OCI-M2 (cell line): ENCODE measurements around the gene MFSD2A.
"Not testable (repeated sequence)": the region's sequence is repeated elsewhere in the genome, so short reads cannot be mapped to it uniquely, and the experiment has no call there.

Experiments used
- DNase-seq: peaks from one replicate; lab custom pipeline; 2025; ENCODE audit not compliant: unreplicated experiment; lab: John Stamatoyannopoulos, UW

MFSD2A gene

DNA sequence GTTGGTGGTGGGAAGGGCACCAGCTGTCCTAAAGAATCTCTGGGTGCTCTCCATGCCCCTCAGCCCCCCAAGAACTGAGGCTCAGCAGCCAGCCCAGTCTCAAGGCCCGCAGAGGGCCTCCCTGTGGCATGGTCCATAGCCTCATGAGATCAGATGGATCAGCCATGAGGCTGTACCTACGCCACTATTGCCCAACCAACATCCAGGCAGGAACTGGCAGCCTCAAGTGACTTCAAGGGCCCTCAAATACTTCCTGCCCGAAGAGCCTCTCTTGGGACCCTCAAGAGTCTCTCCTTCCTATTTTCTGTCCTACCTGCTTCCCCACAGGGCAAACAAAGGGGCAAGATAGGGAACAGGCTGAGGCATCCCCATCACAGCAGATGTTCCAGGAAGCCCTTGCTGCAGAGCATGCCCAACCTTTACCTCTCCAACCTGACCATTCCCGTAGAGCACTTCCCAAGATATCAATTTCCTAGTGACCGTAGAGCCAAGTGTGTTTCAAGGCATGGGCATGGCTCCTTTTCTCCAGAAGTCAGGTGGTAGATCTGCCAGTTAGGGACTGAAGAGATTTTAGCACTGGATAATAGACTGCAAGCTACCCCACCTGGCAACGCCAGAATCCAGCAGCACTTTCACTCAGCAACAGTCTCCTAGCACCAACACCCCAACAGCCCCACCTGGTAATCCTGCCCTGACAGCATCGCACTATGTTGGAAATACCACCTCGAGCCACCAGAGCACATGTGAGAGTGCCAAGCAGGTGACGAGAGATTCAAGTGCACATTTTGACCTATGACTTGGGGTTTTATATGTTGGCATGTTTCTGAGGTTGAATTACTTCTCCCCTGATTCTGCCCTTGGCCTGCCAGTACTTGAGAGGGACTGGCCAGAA, 13.7 kb upstream of the MFSD2A start:
- DNase-seq, result no peak

DNA sequence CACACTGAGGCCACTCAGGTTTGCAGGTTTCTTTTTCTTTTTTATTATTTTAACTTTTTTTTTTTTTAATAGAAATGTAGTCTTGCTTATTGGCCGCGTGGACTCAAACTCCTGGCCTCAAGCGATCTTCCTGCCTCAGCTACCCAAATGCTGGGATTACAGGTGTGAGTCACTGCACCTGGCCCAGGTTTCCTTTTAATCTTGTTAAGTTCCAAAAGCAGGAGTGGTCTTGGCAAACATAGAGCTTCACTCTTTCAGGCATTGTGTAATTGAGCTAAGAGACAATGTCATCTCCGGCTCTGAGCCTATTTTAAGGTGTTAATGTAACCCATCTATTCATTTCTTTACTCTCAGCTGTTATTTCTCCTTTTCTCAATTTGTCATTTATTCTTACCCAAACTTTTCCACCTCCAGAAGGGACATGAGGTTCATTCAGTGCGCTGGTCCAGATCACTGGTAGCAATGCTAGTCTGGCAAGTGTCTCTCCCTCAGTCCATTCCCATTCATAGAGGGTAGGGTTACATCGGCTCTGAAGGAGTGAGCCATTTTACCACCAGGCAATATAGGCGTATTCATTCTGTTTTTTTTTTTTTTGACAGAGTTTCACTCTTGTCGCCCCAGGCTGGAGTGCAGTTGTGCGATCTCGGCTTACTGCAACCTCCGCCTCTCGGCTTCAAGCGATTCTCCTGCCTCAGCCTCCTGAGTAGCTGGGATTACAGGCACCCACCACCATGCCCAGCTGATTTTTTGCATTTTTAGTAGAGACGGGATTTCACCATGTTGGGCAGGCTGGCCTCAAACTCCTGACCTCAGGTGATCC, 11.3 kb upstream of the MFSD2A start:
- no peak for DNase-seq

DNA sequence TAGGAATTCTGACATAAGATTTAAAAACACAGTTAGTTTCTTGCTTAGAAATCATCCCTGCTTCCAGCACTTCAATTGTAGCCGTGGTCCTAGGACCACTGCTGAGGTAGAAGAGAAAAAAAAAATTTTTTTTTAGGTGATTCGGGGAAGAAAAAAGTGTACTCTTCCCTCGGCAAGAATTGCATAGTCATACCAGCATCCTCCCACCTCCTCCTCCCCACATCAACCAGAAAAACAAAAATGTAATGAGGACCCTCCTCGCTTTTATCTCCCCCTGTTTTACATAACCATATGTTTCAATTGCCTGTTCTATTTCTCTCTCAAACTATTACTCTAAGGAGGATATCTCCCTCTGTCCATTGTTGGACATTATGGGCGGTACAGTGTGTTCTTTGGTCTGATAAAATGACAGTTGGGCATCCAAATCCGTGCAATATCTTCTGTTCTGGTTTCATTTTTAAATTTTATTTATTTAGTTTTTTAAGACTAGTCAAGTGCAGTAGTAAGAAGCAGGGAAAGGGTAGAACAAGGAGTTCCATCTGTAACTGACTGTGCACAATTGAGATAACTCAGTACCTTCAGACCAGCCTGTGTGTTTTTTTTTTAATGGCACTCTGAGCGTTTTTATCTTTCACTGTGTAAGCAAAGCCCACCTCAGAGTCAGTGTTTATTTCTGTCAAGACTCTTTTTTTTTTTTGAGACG, 10.4 kb upstream of the MFSD2A start:
- no peak for DNase-seq

DNA sequence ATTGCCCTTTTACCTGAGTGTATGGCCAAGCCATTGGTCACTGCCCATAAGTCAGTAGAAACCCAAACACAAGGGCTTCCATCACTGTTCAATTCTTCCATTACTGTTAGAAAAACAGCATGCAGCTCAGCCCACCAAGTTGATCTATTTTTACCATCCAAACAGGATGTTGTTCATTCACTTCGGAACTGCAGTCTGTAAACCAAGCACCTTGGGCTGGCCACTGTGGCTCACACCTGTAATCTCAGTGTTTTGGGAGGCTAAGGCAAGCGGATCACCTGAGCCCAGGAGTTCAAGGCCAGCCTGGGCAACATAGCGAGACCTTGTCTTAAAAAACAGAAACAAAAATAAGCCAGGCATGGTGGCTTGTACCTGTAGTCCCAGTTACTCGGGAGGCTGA, 8.7 kb upstream of the MFSD2A start:
- DNase-seq, result no peak

DNA sequence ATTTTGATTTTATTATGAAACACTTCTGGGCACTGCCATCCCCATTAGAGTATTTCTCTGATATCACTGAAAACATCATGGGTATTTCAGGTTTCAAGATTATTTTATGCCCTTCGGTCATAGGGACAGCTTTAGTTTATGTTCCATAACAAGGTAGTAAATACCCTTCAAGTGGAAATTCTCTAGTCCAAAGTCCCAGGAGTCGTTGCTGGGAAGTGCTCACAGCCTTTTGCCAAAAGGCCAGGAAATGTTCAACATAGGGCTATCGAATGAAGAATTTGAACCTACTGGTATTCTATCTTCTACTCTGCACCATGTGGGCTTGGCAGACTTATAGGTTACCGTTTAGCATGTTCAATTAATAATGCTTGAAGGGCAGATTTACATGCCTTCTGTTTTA, 7.7 kb upstream of the MFSD2A start:
- no peak for DNase-seq

DNA sequence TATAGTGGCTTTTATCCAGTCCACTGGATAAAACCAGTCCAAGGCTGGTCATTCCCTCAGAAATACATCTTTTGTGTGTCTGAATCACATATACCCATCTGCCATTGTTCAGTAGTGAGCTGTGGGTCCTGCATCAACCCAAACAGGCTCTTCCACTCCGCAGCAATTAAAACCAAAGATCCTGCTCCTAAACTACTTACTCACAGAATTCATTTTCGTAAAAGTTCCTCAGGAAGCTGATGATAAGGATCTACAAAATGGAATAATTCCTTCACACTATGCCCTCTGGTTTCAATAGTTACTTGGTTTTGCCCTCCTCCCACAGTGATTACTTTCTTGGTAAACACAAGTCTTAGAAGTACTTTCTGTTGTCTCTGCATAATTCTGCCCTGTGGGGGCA, 5.1 kb upstream of the MFSD2A start:
- DNase-seq, result no peak

DNA sequence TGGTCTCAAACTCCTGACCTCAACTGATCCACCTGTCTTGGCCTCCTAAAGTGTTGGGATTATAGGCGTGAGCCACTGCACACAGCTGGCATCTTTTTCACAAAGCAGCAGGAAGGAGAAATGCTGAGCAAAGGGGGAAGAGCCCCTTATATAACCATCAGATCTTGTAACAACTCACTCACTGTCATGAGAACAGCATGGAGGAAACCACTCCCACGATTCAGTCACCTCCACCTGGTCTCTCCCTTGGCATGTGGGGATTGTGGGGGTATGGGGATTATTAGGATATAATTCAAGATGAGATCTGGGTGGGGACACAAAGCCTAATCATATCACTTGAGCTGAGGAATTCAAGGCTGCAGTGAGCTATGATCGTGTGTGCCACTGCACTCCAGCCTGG, 3.0 kb upstream of the MFSD2A start:
- no peak for DNase-seq

DNA sequence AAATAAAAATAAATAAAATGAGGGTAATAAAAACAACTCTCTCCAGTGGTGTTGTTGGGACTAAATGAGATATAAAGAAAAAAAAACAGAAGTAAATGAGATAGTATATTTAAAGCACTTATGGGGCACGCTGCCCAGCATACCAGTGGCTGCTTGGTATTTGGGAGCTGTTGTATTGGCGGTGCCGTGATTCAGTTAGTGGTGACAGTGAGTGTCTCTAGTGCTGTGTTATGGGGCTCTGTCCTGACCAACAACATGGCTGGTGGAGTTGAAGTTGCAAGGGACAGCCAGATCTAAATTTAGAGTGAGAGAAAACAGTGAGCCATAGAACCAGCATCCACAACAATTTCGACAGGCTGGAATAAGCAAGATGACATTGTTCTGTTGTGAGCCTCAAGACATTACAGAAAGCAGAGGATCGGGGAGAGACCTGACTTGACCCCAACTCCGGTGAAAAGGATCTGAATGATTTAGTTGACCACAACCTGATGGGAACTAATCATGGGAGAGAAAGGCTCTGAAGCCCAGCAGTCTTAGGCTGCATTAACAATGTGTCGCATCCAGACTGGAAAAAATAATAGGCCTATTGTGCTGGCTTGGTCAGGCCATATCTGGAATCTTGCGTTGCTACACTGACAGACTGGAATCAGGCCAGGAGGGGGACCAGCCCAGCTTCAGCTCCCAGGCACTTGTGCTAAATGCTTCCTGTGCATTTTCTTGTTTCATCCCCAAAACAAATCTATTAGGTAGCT, 2.4 kb upstream of the MFSD2A start:
- DNase-seq, result no peak

DNA sequence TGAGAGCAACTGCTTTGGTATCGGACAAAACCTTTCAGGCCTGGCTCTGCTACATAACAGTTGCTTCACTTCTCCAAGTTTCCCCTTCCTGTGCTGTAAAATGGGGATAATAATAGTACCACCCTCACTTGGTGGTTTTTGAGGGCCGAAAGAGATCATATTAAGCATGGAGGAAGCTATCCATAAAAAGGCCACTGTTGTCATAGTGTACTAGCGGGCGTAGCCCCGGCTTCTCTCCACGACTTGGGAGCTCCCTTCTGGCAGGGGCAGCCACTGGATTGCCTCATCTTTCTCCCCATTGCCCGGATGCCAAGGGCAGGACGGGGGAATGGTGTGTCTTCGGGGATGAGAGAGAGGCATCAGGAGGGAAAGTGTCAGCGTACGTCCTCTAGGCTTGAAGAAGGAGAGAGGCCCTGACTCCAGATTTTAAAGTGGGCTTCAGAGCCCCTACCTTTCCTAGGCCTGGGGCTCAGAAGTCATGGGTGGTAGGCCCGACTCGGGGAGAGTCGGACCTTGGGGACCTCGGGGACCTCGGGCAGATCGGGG, 548 bp upstream of the MFSD2A start:
- no peak for DNase-seq

DNA sequence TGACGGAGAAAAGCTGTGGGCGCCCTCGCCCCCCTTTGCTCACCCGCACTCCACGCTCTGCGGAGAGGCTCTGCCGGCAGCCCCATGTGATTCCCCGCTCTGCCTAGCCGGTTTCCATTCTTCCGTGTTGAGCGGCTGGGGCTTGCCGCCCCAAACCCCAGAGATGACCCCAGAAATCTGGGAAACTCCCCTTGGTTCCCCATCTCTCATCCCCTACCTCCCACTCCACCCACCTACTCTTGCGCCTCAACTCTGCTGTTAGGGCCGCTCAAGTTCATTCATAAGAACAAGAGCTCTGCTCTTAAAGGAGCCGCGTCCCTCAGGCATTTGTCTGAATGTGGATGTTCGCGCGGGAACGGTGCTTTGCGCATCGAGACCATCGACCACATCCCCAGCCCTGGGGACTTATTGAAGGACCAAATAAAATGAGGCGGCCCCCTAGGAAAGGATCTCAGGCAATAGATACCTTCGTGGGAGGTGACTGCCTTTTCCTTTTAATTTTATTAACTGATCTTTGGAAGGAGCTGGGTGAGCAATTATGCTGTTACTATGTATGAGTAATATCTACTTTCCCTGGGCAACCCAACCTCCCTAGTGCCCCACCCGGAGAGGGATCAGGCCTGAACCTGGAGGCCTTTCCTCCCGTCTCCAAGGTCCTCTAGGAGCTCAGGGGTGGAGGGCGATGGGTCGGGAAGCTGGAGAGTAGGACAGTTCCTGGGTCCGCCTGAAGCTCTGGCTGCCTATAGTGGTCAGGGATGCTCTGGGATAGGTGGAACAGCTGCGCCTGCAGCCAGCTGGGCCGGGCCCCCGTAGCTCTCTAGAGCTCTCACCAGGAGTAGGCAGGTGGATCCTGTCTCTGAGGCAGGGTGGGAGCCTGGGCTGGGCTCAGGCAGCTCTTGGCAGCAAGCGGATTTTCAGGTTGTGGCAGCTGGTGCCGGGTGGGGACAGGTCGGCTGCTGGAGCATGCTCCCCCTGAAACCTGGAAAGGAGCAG, 898 bp downstream of the MFSD2A start:
- no peak for DNase-seq

DNA sequence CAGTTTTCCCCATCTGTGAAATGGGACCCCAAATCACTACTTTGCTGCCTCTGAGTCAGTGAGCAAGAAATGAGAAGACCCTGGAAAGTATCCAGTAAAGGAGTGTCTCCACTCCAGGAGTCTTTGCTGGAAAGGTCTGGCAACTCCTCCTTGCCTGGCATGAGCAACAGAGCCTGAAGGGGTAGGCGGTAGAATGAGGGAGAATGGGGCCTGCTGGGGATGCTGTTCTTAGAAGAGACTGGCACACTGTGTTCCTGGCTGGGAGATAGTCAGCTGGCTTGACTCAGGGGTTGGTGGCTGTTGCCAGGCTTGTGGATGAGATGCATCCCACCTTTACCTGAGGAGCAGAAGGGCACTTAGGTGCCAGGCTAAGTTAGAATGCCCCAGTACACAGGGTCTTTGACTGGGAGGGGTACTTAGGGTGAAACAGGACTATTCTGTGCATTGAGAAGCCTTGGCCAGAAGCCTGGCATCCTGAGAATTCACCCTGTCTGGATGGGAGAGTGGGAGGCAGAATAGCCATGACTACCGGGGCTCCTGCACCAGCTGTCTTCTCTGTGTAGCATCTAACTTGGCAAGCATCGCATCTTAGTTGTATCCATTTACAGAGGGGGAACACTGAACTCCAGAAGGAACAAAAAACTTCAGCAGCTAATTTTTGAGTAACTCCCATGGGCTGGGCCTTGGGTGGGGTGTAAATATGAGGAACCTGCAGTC, 2.5 kb downstream of the MFSD2A start:
- no peak for DNase-seq

DNA sequence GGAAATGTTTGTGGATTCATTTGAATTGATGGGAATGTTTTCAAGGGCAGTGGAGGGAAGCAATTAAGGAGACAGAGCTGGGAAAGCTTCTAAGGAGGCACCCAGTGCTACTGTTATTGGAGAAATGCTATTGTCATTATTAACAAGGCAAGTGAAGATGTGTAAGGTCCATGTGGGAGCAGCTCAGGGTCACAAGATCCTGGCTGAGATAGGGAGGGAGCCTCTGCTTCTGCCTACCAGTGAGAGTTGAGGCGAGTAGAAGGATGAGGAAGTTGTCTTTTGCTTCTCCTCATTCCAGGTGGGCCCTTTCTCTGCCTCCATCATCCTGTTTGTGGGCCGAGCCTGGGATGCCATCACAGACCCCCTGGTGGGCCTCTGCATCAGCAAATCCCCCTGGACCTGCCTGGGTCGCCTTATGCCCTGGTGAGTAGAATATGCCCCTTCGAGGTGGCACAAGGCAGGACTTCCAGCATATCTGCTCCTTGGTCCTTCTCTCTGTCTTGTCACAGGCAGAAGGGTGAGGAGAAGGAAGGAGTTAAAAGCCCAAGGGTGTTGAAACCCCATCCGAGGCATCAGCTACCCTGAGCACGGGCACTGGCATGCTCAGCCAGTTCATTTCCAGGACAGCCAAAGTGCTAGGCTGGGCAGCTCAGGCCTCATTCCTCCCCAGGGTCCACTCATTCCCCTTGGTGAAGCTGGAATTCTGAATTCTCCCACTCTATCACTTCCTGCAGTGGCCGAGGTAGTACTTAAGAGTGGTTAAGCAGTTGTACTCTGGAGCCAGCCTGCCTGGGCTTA, 3.7 kb downstream of the MFSD2A start:
- DNase-seq, result no peak

DNA sequence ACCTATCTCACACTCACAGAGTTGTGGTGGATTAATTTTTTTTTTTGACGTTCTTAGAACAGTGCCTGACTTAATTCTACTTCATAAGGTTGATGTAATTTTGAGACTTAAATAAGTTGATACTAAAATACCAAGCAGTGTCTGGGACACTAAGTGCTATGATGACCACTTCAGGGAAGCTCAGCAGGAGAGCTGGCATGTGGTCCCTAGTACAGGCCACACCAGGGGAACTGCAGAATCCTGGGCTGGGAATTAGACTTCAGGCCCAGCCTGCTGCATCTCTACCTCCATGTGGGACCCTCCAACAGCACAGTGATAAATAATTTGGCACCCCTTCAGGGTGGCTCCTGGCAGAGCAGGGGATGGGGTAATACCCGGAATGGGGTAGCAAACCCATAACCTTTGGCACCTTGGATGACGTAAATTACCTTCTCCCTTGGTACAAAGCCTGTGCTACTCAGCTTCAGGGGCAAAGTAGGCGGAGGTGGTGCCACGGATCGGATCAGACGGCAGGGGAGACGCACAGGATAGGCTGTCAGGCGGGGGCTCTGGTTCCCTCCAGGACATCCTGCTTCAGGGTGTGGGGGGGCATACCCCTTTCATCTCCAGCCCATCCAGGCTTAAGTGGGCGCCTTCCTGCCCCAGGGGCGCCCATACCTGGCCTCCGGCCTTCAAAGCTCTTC, 4.8 kb downstream of the MFSD2A start:
- no peak for DNase-seq

DNA sequence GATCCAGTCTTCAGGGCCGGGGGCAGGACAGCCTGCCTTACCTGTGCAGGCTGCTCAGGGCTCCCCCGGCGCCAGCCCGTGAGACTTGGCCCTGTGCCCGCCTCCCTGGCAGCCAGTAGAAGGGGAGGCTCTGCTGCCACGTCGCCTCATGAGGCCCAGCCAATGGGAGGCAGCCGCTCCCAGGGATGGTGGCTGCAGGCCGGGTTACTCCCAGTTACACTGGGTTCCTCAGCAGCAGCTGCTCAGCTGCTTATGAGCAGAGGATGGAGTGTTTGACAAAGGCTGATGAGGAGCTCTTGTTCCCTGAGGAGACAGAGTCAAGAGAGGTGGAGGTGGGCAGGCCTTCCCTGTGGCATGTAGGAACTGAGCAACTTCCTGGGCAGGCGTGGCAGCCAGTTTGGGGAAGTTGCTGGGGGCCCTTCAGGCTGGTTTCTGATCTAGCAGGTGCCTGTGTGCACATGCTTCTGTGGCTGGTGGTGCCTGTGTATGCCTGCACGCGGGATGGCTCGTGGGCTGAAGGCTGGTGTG, 5.5 kb downstream of the MFSD2A start:
- DNase-seq, result no peak

DNA sequence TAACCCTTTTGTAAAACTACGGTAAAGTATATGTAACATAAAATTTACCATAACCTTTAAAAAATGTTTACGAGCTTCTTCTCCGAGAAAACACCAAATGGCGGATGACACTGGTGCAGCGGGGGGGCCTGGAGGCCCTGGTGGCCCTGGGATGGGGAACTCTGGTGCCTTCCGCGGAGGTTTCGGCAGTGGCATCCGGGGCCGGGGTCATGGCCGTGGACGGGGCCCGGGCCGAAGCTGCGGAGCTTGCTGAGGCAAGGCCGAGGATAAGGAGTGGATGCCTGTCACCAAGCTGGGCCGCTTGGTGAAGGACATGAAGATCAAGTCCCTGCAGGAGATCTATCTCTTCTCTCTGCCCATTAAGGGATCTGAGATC, 7.5 kb downstream of the MFSD2A start:
- no peak for DNase-seq

DNA sequence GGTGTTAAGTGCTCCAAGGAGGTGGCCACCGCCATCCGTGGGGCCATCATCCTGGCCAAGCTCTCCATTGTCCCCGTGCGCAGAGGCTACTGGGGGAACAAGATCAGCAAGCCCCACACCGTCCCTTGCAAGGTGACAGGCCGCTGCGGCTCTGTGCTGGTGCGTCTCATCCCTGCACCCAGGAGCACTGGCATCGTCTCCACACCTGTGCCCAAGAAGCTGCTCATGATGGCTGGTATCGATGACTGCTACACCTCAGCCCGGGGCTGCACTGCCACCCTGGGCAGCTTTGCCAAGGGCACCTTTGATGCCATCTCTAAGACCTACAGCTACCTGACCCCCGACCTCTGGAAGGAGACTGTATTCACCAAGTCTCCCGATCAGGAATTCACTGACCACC, 8.0 kb downstream of the MFSD2A start:
- not testable (repeated sequence) for DNase-seq

DNA sequence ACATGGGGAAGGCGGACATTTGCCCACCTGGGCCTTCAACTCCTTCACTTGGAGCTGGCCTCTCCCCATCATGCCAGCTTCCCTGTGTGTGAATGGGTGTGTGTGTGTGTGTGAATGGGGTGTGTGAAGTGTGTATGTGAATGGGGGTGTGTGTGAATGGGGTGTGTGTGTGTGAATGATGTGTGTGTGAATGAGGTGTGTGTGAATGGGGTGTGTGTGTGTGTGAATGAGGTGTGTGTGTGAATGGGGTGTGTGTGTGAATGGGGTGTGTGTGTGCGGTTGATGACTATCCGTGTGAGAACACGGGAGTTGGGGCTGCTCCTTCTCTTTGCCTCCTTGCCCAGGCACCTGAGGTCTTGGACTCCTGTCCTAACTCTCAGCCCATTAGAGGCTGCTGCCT, 9.6 kb downstream of the MFSD2A start:
- no peak for DNase-seq
